Astrocyte (in vitro differentiated cells and primary cell): Measurements from ENCODE around the gene PCP2. TPM values are rescaled to one million over a fixed set of nuclear protein-coding genes. Genes with fewer than 3 reads are reported as not detected.

ENCODE experiments used
- DNase-seq: peaks from one replicate; pipeline ENCODE4 v3.0.0-alpha.2; 2010; ENCODE audit warnings: low read depth
- FAIRE-seq: peaks from 2 replicates; lab custom pipeline; 2011; peaks lifted over from hg19 to GRCh38; lab: Jason Lieb, UNC
- H2AFZ ChIP-seq: 2 replicates; pipeline ENCODE4 v1.6.0; 2012; ENCODE audit warnings: low read depth, low read length, inconsistent platforms
- H3K27ac ChIP-seq: 2 replicates; pipeline ENCODE4 v1.5.1; 2011; ENCODE audit warnings: low read depth, low read length, inconsistent platforms
- H3K27me3 ChIP-seq: 2 replicates; pipeline ENCODE4 v1.6.0; 2011; ENCODE audit warnings: low read length, inconsistent platforms; ENCODE audit not compliant: insufficient read depth
- H3K36me3 ChIP-seq: 2 replicates; pipeline ENCODE4 v1.5.1; 2011; ENCODE audit warnings: low read length, inconsistent platforms; ENCODE audit not compliant: insufficient read depth
- H3K4me1 ChIP-seq: 2 replicates; pipeline ENCODE4 v1.5.1; 2011; ENCODE audit warnings: low read length, inconsistent platforms; ENCODE audit not compliant: insufficient read depth
- H3K4me2 ChIP-seq: 2 replicates; pipeline ENCODE4 v1.6.0; 2012; ENCODE audit warnings: low read length, inconsistent platforms
- H3K4me3 ChIP-seq: 2 replicates; pipeline ENCODE4 v1.5.1; 2011; ENCODE audit warnings: low read depth, mild to moderate bottlenecking, low read length, inconsistent platforms; ENCODE audit not compliant: insufficient read depth
- H3K79me2 ChIP-seq: 2 replicates; pipeline ENCODE4 v1.6.0; 2012; ENCODE audit warnings: mild to moderate bottlenecking, low read length, inconsistent platforms; ENCODE audit not compliant: insufficient read depth
- H3K9ac ChIP-seq: 2 replicates; pipeline ENCODE4 v1.6.0; 2012; ENCODE audit warnings: mild to moderate bottlenecking, low read length, inconsistent platforms
- H3K9me3 ChIP-seq: 2 replicates; pipeline ENCODE4 v1.5.1; 2012; ENCODE audit warnings: low read depth, mild to moderate bottlenecking, low read length, inconsistent platforms; ENCODE audit not compliant: insufficient read depth
- H4K20me1 ChIP-seq: 2 replicates; pipeline ENCODE4 v1.6.0; 2012; ENCODE audit warnings: low read length, inconsistent platforms; ENCODE audit not compliant: insufficient read depth
- H3K27ac Mint-ChIP-seq: one replicate; pipeline ENCODE4 v1.8.0; 2021; ENCODE audit warnings: mild to moderate bottlenecking, mixed read lengths; ENCODE audit not compliant: unreplicated experiment
- H3K27me3 Mint-ChIP-seq: one replicate; pipeline ENCODE4 v1.8.0; 2021; ENCODE audit warnings: low read depth, mixed read lengths; ENCODE audit not compliant: unreplicated experiment
- H3K36me3 Mint-ChIP-seq: one replicate; pipeline ENCODE4 v1.8.0; 2021; ENCODE audit warnings: low read depth, mixed read lengths; ENCODE audit not compliant: unreplicated experiment
- H3K4me1 Mint-ChIP-seq: one replicate; pipeline ENCODE4 v1.8.0; 2021; ENCODE audit warnings: low read depth, mixed read lengths; ENCODE audit not compliant: unreplicated experiment
- H3K4me3 Mint-ChIP-seq: one replicate; pipeline ENCODE4 v1.8.0; 2021; ENCODE audit warnings: mild to moderate bottlenecking, moderate library complexity, mixed read lengths; ENCODE audit not compliant: unreplicated experiment
- H3K9me3 Mint-ChIP-seq: one replicate; pipeline ENCODE4 v1.8.0; 2021; ENCODE audit warnings: mild to moderate bottlenecking, mixed read lengths; ENCODE audit not compliant: unreplicated experiment
- EZH2 ChIP-seq: IDR thresholded peaks from 2 replicates; pipeline ENCODE4 v1.6.1; 2012; ENCODE audit warnings: mild to moderate bottlenecking, low read length, inconsistent platforms; ENCODE audit not compliant: insufficient read depth
- total RNA-seq: library from RNA; stranded (reverse); gene quantifications from 2 replicates; pipeline ENCODE4 v1.2.1, GENCODE V29; 2021
- TF ChIP-seq, protein P1 (sequence below): IDR thresholded peaks from 2 replicates; pipeline ENCODE4 v1.5.1; 2011; ENCODE audit warnings: low read depth, mild to moderate bottlenecking, inconsistent platforms, low read length, moderate library complexity; ENCODE audit not compliant: insufficient read depth

The PCP2 gene
- total RNA-seq, 1 donor from 2014 or later, result not detected

DNA sequence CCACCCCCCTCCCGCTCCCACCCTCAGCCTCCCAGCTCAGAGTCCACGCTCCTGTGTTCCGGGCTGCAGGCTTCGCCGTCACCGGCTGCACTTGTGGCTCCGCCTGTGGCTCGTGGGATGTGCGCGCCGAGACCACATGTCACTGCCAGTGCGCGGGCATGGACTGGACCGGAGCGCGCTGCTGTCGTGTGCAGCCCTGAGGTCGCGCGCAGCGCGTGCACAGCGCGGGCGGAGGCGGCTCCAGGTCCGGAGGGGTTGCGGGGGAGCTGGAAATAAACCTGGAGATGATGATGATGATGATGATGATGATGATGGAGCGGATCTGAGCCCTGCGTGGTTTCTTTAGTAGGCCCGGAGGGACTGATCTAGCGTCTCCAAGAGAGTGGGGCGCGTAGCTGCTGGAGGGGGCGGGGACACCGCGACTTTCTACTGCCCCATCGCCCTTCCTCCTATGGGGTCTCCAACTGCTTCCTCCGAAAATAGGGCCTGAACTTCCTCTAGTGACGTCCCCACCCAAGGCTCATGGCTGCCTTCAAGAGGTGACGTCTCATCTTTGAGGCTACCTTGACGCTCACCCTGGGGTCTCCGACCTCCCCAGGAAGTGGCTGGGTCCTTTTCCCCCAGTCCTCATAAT is 36.7 kb upstream of the PCP2 start:
- Mint-ChIP-seq H3K4me1 (no peaks in the 10 kb centered on the region), H3K27me3 (peaks cover 69% of the 10 kb centered on the region), H3K36me3 (peaks cover 2% of the 10 kb centered on the region), H3K27ac (no peak overlapping the region), H3K4me3 (peak overlapping the region; percentile 64), H3K9me3 (peaks cover 16% of the 10 kb centered on the region)
- no peaks in the 10 kb centered on the region for H3K79me2 ChIP-seq
- H2AFZ ChIP-seq, result peak overlapping the region; percentile 10
- TF ChIP-seq, protein P1, sequence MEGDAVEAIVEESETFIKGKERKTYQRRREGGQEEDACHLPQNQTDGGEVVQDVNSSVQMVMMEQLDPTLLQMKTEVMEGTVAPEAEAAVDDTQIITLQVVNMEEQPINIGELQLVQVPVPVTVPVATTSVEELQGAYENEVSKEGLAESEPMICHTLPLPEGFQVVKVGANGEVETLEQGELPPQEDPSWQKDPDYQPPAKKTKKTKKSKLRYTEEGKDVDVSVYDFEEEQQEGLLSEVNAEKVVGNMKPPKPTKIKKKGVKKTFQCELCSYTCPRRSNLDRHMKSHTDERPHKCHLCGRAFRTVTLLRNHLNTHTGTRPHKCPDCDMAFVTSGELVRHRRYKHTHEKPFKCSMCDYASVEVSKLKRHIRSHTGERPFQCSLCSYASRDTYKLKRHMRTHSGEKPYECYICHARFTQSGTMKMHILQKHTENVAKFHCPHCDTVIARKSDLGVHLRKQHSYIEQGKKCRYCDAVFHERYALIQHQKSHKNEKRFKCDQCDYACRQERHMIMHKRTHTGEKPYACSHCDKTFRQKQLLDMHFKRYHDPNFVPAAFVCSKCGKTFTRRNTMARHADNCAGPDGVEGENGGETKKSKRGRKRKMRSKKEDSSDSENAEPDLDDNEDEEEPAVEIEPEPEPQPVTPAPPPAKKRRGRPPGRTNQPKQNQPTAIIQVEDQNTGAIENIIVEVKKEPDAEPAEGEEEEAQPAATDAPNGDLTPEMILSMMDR, result no peak
- TF ChIP-seq EZH2, result no peak
- H3K4me3 ChIP-seq, result no peak overlapping the region
- DNase-seq (no peak), FAIRE-seq (no peak)
- no peak overlapping the region for H3K27ac ChIP-seq
- no peaks in the 10 kb centered on the region for H3K36me3 ChIP-seq
- no peak overlapping the region for H3K9ac ChIP-seq
- no peaks in the 10 kb centered on the region for H3K4me1 ChIP-seq
- H3K4me2 ChIP-seq, result peak overlapping the region; percentile 54
- H4K20me1 ChIP-seq, result no peaks in the 10 kb centered on the region
- H3K27me3 ChIP-seq, result peaks cover 4% of the 10 kb centered on the region
- no peaks in the 10 kb centered on the region for H3K9me3 ChIP-seq

DNA sequence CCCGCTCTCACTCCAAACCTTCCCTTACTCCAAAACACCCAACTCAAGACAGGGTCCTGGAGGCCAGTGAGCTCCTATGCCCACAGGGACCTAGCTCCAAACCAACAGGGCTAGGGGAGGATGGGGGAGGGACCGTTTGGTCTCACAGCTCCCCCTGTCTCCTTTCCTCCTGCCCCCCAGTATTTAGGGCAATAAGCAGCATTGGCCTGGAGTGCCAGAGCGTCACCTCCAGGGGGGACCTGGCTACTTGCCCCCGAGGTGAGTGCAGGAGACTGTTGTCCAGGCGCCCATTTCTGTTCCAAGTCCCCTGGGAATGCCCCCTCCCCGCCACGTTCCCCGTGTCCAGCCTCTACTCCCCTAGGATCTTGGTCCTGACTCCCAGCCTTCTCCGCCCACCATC is 36.1 kb upstream of the PCP2 start:
- TF ChIP-seq EZH2, result no peak
- TF ChIP-seq, protein P1, result no peak
- H3K4me2 ChIP-seq, result no peak overlapping the region
- H4K20me1 ChIP-seq, result no peaks in the 10 kb centered on the region
- H3K4me1 Mint-ChIP-seq, result no peaks in the 10 kb centered on the region
- H3K79me2 ChIP-seq, result no peaks in the 10 kb centered on the region
- H3K9ac ChIP-seq, result no peak overlapping the region
- H3K36me3 ChIP-seq, result no peaks in the 10 kb centered on the region
- peaks cover 16% of the 10 kb centered on the region for H3K9me3 Mint-ChIP-seq
- H3K9me3 ChIP-seq, result no peaks in the 10 kb centered on the region
- H3K4me3 ChIP-seq, result no peak overlapping the region
- no peak overlapping the region for H3K27ac ChIP-seq
- no peaks in the 10 kb centered on the region for H3K4me1 ChIP-seq
- H3K27me3 Mint-ChIP-seq, result peaks cover 69% of the 10 kb centered on the region
- peaks cover 4% of the 10 kb centered on the region for H3K27me3 ChIP-seq
- no peak for FAIRE-seq
- no peak for DNase-seq
- peaks cover 2% of the 10 kb centered on the region for H3K36me3 Mint-ChIP-seq
- no peak overlapping the region for H3K4me3 Mint-ChIP-seq
- no peak overlapping the region for H3K27ac Mint-ChIP-seq
- no peak overlapping the region for H2AFZ ChIP-seq

DNA sequence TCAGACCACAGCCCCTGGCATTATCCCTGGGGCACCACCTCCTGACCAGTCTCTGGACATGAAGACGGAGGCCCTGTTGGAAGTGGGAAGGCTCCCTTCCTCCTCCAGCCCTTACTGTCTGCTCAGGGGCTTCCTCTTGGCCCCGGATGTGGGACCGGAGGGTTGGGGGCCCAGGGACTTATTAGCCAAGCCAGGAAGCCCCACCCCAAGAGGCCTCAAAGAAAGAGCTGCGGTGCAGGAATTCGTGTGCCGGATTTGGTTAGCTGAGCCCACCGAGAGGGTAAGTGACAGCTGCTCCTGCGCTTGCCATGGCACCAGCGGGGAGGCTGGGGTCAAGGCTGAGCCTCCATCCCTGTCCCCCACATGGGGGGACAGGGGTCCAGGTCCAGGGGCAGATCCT is 35.3 kb upstream of the PCP2 start, which contains the start of gene RETN:
Gene RETN (plus strand): TSS at position 208 of the 400 bp plus-strand sequence. CDS start 278 bp downstream, outside the sequence.
- Histone ChIP-seq H3K4me2 (no peak within 1 kb of the TSS), H4K20me1 (no peaks in the 10 kb centered on the region), H2AFZ (no peak within 1 kb of the TSS), H3K9ac (no peak within 1 kb of the TSS), H3K36me3 (no peaks in the 10 kb centered on the region), H3K4me1 (no peaks in the 10 kb centered on the region), H3K9me3 (no peaks in the 10 kb centered on the region), H3K4me3 (no peak within 1 kb of the TSS), H3K79me2 (no peaks in the 10 kb centered on the region), H3K27me3 (peaks cover 4% of the 10 kb centered on the region), H3K27ac (no peak within 1 kb of the TSS)
- H3K27me3 Mint-ChIP-seq, result peaks cover 67% of the 10 kb centered on the region
- DNase-seq (no peak), FAIRE-seq (no peak)
- no peak within 1 kb of the TSS for H3K27ac Mint-ChIP-seq
- TF ChIP-seq EZH2, result no peak
- no peak within 1 kb of the TSS for H3K4me3 Mint-ChIP-seq
- peaks cover 13% of the 10 kb centered on the region for H3K9me3 Mint-ChIP-seq
- H3K4me1 Mint-ChIP-seq, result no peaks in the 10 kb centered on the region
- peaks cover 2% of the 10 kb centered on the region for H3K36me3 Mint-ChIP-seq
